Thyroid gland (tissue), 4 donors: Measurements from ENCODE around the gene CTIF. TPM values are rescaled to one million over a fixed set of nuclear protein-coding genes. Genes with fewer than 3 reads are reported as not detected.

Source experiments
- DNase-seq, 2 donors: peaks; one replicate each; pipeline ENCODE4 v3.0.0-alpha.2; 2019
- H3K27ac ChIP-seq, 3 donors: fragments of 200-600 bp; sonication (generic); 1 replicate in 2 of 3; 2 replicates in 1 of 3; pipeline ENCODE4 v1.5.1; 2016 to 2019; ENCODE audit warnings: mild to moderate bottlenecking in 1 of 3, moderate library complexity in 1 of 3
- H3K27me3 ChIP-seq: fragments of 200-600 bp; sonication (generic); one replicate; pipeline ENCODE4 v1.5.1; 2019
- H3K36me3 ChIP-seq, 2 donors: fragments of 200-600 bp; sonication (generic); one replicate each; pipeline ENCODE4 v1.5.1; 2016 to 2019
- H3K4me1 ChIP-seq, 2 donors: fragments of 200-600 bp; sonication (generic); one replicate each; pipeline ENCODE4 v1.5.1; 2017 to 2019
- H3K4me3 ChIP-seq, 3 donors: fragments of 200-600 bp; sonication (generic); replicated peaks in 1 of 3; 1 replicate in 2 of 3; 2 replicates in 1 of 3; pipeline ENCODE4 v1.5.1; 2016; ENCODE audit warnings: mild to moderate bottlenecking in 1 of 3
- H3K9me3 ChIP-seq: fragments of 200-600 bp; sonication (generic); one replicate; pipeline ENCODE4 v1.5.1; 2017
- POLR2A ChIP-seq, 2 donors: fragments of 450-650 bp; IDR thresholded peaks; one replicate each; pipeline ENCODE4 v1.6.1; 2017; ENCODE audit warnings: antibody characterized with exemption in 2 of 2, mild to moderate bottlenecking in 2 of 2, moderate library complexity in 1 of 2
- WGBS, 2 donors: methylation state at CpG; one replicate each; pipeline ENCODE4 v1.1.5; 2017; 5-methylcytosine and 5-hydroxymethylcytosine counted together
- intact Hi-C: fragments of 100-400 bp; cut with DNase I; formaldehyde crosslinking; loops from one replicate; pipeline ENCODE4 v1.15.1; 2023
- total RNA-seq, 4 donors: library from RNA; depleted of rRNA; stranded (reverse); fragments of >200 nt; gene quantifications; one replicate each; pipeline ENCODE4 v1.2.3, GENCODE V29; 2016
- TF ChIP-seq, protein P1 (sequence below), 6 experiments: fragments of 200-600 bp in 3 of 6; fragments of 450-650 bp in 3 of 6; sonication (generic) in 3 of 6; IDR thresholded peaks; one replicate each; pipeline ENCODE4 v1.5.1; 2016 to 2019; ENCODE audit warnings: antibody characterized with exemption in 6 of 6, mild to moderate bottlenecking in 2 of 6, inconsistent platforms in 1 of 6, moderate library complexity in 1 of 6

Gene CTIF
- total RNA-seq, 4 donors from 2014 or later, result 18.7 to 29.8 (median 23.6) TPM

GRCh38 chr18:48736321-48737260, 197.8 kb downstream of the CTIF start:
- peak; percentile 11 to 27 for DNase-seq
- no peak overlapping the region for H3K27ac ChIP-seq
- intact Hi-C loops, result no loop called here
- no peaks in the 10 kb centered on the region for H3K36me3 ChIP-seq
- H3K4me3 ChIP-seq, result no peak overlapping the region
- TF ChIP-seq, protein P1, sequence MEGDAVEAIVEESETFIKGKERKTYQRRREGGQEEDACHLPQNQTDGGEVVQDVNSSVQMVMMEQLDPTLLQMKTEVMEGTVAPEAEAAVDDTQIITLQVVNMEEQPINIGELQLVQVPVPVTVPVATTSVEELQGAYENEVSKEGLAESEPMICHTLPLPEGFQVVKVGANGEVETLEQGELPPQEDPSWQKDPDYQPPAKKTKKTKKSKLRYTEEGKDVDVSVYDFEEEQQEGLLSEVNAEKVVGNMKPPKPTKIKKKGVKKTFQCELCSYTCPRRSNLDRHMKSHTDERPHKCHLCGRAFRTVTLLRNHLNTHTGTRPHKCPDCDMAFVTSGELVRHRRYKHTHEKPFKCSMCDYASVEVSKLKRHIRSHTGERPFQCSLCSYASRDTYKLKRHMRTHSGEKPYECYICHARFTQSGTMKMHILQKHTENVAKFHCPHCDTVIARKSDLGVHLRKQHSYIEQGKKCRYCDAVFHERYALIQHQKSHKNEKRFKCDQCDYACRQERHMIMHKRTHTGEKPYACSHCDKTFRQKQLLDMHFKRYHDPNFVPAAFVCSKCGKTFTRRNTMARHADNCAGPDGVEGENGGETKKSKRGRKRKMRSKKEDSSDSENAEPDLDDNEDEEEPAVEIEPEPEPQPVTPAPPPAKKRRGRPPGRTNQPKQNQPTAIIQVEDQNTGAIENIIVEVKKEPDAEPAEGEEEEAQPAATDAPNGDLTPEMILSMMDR (IDR thresholded peaks at IDR 0.05), result no peak
- no peak for TF ChIP-seq POLR2A (IDR thresholded peaks at IDR 0.05)
- H3K4me1 ChIP-seq, result peaks cover 0 to 24% of the 10 kb centered on the region in 2 donors
- H3K9me3 ChIP-seq, result no peaks in the 10 kb centered on the region
- no peaks in the 10 kb centered on the region for H3K27me3 ChIP-seq
- 84 to 88% methylated on average over 12 to 13 of the region's 13 CpGs for WGBS, 2 donors

GRCh38 chr18:48739266-48740067, 200.6 kb downstream of the CTIF start:
- intact Hi-C loops, result no loop called here
- TF ChIP-seq, protein P1 (IDR thresholded peaks at IDR 0.05), result no peak
- no peak for TF ChIP-seq POLR2A (IDR thresholded peaks at IDR 0.05)
- Histone ChIP-seq H3K27ac (no peak overlapping the region), H3K4me1 (peaks cover 0 to 34% of the 10 kb centered on the region in 2 donors), H3K27me3 (no peaks in the 10 kb centered on the region), H3K9me3 (no peaks in the 10 kb centered on the region), H3K36me3 (no peaks in the 10 kb centered on the region), H3K4me3 (no peak overlapping the region)
- WGBS, 2 donors, result 86 to 89% methylated on average over 10 to 13 of the region's 17 CpGs
- no peak for DNase-seq

DNA sequence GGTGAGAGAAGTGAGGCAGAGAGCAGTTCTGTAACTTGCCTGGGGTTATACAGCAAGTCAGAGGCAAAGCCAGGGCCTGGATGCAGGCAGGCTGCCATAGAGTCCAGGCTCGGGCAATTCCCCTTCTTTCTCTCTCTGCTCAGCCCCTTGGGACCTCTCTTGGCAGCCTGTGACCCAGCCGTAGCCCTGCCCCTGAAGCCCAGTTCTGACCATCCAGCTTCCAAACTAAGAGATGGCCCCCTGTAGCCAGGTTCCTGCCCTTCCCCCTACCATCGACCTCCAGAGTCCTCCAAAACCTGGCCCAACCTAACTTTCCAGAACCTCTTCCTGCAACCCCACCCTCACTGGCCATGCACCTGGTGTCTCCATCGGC, 201.2 kb downstream of the CTIF start:
- Histone ChIP-seq H3K27me3 (no peaks in the 10 kb centered on the region), H3K9me3 (no peaks in the 10 kb centered on the region), H3K36me3 (no peaks in the 10 kb centered on the region), H3K27ac (no peak overlapping the region), H3K4me1 (peaks cover 0 to 34% of the 10 kb centered on the region in 2 donors), H3K4me3 (no peak overlapping the region)
- WGBS, 2 donors, result 71 to 78% methylated on average over 4 of the region's 4 CpGs
- TF ChIP-seq, protein P1 (IDR thresholded peaks at IDR 0.05), result no peak
- TF ChIP-seq POLR2A (IDR thresholded peaks at IDR 0.05), result no peak
- DNase-seq, result no peak
- intact Hi-C loops, result no loop called here

DNA sequence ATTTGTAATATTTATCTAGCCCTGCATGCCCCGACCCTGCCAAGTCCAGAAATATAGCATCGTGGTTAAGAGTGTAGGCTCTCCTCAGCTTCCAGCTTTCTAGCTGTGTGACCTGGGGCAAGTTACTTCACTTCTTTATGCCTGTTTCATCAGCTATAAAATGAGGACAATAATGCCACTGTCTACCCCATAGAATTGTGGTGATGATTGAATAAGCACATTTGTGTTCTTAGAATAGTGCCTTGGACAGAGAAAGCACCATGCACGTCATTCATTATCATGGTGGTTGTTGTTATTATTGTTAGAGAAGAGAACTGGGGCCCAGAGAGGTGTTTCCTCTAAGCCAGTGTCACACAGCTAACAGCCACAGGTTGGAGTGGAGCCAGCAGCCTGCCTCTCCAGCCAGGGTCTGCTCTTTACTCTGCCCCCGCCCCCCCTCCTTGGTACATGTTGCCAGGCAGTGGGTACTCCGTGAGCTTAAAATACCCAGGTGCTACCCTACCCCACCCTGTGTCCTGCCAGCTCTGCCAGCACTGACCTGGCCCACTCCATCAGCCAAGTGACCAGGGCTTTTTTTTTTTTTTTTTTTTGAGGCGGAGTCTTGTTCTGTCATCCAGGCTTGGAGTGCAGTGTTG, 202.1 kb downstream of the CTIF start:
- intact Hi-C loops, result no loop called here
- H3K36me3 ChIP-seq, result no peaks in the 10 kb centered on the region
- no peaks in the 10 kb centered on the region for H3K27me3 ChIP-seq
- 70 to 73% methylated on average over 5 to 6 of the region's 6 CpGs for WGBS, 2 donors
- peaks cover 0 to 34% of the 10 kb centered on the region in 2 donors for H3K4me1 ChIP-seq
- TF ChIP-seq POLR2A (IDR thresholded peaks at IDR 0.05), result no peak
- TF ChIP-seq, protein P1 (IDR thresholded peaks at IDR 0.05), result no peak
- no peak overlapping the region for H3K27ac ChIP-seq
- H3K9me3 ChIP-seq, result no peaks in the 10 kb centered on the region
- DNase-seq, result peak; percentile 61 to 67
- no peak overlapping the region for H3K4me3 ChIP-seq
